NB4 (cell line): ENCODE results near the gene MYO1E.

Source experiments
- MYC ChIP-seq: IDR thresholded peaks from 2 replicates; pipeline ENCODE4 v1.6.1; 2011; ENCODE audit warnings: low read depth, low read length
- POLR2A ChIP-seq: IDR thresholded peaks from 2 replicates; pipeline ENCODE4 v1.6.1; 2011; ENCODE audit warnings: mild to moderate bottlenecking; ENCODE audit not compliant: insufficient read length; ENCODE audit errors: extremely low read depth
- TF ChIP-seq, protein P1 (sequence below): IDR thresholded peaks from one replicate; pipeline ENCODE4 v1.5.1; 2012; ENCODE audit warnings: low read depth, low read length

GRCh38 chr15:59232476-59232875 is 140.2 kb downstream of the MYO1E start:
- TF ChIP-seq, protein P1, sequence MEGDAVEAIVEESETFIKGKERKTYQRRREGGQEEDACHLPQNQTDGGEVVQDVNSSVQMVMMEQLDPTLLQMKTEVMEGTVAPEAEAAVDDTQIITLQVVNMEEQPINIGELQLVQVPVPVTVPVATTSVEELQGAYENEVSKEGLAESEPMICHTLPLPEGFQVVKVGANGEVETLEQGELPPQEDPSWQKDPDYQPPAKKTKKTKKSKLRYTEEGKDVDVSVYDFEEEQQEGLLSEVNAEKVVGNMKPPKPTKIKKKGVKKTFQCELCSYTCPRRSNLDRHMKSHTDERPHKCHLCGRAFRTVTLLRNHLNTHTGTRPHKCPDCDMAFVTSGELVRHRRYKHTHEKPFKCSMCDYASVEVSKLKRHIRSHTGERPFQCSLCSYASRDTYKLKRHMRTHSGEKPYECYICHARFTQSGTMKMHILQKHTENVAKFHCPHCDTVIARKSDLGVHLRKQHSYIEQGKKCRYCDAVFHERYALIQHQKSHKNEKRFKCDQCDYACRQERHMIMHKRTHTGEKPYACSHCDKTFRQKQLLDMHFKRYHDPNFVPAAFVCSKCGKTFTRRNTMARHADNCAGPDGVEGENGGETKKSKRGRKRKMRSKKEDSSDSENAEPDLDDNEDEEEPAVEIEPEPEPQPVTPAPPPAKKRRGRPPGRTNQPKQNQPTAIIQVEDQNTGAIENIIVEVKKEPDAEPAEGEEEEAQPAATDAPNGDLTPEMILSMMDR: no peak
- TF ChIP-seq POLR2A (no peak), MYC (no peak)
